ENCODE results near the gene BRINP3. TPM values are rescaled to one million over a fixed set of nuclear protein-coding genes. Genes with fewer than 3 reads are reported as not detected.

BRINP3 gene
- total RNA-seq, 1 donor = under 0.01 TPM

DNA sequence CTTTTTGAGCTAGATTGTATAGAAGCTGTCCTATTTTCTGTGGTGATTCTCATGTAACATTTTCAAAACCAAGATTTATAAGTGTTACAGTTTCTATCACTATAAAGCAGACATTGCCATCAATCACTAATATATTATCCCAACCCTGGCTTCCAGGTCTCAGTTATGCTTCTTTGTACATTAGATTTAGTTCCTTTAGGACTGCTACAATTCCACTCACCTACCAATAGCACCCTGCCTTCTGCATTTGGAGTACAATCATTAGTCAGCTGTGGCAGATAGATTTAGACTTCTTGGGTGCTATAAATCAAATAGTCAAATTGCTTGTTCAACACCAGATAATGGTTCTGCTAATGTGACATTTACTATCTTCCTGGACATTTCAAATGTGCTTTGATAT lies 281.6 kb downstream of the BRINP3 start:
- DNase-seq (ENCODE audit: low read depth in 2 of 3, low spot score in 2 of 3) = no peak

DNA sequence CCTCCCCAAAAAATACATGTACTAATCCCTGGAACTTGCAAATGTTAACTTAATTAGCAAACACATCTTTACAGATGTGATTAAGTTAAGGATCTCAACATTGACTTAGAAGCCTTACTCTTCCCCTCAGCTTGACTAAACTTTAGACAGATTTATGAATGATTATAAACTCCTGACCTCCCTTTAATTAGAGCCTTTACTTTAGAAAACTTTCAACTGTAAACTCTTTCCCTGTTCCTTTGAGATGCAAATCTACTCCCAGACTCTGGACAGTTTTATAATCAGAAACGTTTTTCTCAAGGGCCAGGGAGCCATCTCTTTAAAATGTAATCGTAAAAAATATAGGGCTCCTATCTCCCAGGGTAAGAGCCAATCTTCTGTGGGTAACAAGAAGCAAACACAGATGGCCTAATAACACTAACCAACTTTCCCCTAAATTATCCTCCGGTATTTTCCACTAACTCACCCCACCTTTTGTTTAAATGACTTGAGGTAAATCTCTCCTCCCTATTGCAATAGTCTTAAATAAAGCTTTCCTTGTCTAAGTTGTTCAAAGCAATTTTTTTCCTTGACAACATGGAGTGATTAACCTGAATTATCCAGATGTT lies 284.1 kb downstream of the BRINP3 start:
- DNase-seq (ENCODE audit: low read depth in 2 of 3, low spot score in 2 of 3) = no peak

DNA sequence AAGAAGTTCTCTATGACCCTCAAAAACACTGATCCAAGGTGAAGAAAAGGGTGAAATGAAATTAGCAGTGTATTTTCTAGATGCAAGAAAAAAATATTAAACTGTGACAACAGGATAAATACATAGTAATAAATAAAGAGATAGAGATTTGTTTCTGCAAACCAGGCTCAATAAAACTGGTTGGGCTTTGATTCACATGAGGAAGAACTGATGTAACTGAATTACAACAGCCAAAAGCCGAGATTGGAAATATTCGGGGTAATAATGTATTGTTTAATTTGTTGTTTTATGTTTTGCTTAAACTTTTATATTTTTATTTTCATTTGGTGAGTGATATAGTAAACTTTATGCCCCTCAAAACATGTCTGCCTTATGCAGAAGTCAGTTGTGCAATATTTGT lies 285.0 kb downstream of the BRINP3 start:
- no peak for DNase-seq (ENCODE audit: low read depth in 2 of 3, low spot score in 2 of 3)

DNA sequence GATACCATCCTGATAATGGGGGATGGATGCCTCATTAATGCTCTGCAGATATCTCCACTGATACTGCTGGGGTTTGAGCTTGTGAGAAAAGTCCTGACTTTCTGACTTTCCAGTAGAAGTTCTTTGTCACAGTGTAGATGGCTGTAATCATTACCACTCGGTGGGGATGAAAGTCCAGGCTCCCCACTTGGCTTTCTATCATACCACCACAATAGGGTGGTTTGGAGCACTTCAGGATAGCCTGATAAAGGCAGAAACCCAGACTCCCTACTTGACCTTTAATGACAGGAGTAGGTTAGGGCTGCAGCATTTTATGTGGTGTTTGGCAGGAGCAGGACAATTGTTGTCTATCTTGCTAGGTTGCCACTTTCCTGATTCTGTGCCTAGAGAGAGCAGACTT lies 294.1 kb downstream of the BRINP3 start:
- no peak for DNase-seq (ENCODE audit: low read depth in 2 of 3, low spot score in 2 of 3)

DNA sequence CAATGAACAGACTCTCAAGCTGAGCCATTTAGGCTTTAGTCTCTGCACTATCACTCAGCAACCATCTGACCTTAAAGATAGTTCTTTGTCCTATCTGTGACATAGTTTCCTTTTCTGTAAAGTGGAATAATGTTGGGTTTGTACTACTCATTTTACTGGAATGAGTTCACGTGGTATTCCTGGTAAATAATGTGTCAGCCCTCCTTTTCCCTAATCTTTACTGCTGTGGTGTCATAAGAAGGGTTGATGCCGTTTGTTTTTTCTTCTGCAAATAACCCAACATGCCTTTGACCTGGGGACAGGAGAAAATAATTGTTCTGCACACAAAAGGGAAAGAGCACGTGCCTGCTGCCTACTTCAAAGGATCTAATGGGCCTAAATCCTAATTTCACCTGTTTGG lies 297.8 kb downstream of the BRINP3 start:
- no peak for DNase-seq (ENCODE audit: low read depth in 2 of 3, low spot score in 2 of 3)

DNA sequence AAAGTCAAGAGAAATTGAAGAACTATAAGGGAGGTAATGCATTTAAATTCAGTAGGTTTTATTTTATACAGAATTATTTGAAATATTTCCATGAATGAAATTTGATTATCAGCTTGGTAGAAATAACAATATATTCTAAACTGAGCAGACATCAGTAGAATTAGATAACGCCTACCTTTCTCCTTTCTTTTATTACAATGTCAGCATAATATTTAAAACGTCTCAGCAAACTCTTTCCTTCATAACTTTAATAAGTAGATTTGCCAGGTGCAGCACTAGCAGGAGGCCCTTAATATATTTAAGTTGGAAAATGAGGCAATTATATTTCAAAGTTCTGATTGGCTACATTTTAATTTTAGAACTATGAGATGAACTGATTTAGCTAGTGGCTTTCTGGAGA lies 298.8 kb downstream of the BRINP3 start:
- DNase-seq (ENCODE audit: low read depth in 2 of 3, low spot score in 2 of 3) = no peak

DNA sequence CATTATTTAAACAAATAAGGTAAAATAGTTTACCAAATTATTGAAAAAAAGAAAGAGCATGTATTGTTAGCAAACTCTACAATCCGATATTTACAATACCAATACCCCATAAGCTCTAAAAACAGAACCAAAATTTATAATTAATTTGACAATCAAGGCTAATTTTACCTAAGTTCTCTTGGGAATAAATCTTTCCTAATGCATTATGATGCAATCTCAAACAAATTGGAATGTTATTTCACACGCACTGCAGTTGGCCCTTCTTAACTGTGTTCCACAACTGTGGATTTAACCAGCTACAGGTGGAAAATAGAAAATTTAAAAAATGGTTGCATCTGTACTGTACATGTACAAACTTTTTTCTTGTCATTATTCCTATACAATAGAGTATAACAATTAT lies 300.1 kb downstream of the BRINP3 start:
- DNase-seq (ENCODE audit: low read depth in 2 of 3, low spot score in 2 of 3) = no peak

DNA sequence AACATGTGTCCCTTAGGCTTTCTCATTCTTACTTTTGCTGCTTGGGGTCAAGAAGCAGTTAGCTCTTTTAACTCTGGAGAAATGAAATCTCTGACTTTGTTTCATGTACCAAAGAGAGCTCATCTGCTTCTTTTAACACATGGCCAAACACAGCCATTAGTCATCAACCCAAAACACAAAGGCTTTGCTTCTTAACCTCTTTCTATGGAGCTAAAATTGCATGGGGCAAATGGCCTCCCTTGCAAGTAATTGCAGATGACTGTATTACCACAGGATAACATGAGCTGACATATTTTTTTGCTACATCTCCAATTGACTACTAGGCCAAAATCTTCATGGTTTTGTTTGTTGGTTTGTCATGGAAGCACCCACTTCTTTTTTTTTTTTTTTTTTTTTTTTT lies 300.9 kb downstream of the BRINP3 start:
- no peak for DNase-seq (ENCODE audit: low read depth in 2 of 3, low spot score in 2 of 3)

DNA sequence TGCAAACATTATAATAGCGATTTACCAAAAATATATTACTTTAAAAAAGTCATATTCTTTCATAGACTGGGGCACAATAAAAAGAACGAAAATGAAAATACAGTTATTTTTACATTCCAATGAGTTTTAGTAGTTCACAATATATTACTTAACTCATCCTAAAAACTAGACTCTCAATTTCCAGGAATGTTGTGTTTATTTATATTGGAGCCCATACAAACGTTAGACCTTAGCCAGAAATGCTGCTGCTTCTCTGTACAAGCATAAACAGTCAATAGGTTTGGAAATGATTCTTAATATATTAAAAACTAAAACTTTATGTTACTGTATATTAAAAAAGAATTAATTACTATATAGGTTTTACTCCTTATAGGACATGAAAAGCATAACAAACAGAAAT lies 302.3 kb downstream of the BRINP3 start:
- DNase-seq (ENCODE audit: low read depth in 2 of 3, low spot score in 2 of 3) = no peak

DNA sequence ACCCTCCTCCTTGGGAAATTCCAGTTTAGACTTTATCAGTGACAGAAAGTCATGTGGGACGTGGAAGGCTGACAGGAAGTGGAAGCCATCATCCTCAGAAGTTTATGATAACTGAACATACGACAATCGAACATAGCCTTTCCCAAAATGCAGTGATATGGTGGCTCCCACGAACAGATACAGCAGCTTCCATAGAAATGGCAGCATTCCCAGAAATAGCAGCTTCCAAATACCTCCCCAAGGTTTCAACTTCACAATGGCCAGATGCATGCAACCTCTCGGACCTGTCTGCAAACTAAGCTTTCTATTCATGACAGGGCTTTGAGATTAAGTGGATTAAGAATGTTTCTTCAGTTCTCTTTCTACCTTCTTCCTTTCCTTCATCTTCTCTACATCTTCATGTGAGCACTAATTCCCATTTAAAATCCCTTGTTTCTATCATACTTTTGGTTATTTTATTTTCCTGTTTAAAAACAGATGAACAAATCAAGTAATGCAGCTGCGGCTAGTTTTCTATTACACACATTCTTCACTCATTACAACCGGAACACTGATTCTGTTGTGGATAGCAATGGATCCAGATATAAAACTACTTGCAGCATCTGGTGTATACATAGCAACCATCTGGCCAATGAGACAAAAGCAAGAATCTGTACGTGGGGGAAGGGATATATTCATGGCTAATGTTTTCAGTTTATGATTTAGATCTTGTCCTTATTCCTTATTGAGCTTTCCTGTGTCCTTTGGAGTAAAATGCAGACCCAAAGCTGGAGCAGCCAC lies 304.8 kb downstream of the BRINP3 start:
- no peak for DNase-seq (ENCODE audit: low read depth in 2 of 3, low spot score in 2 of 3)

DNA sequence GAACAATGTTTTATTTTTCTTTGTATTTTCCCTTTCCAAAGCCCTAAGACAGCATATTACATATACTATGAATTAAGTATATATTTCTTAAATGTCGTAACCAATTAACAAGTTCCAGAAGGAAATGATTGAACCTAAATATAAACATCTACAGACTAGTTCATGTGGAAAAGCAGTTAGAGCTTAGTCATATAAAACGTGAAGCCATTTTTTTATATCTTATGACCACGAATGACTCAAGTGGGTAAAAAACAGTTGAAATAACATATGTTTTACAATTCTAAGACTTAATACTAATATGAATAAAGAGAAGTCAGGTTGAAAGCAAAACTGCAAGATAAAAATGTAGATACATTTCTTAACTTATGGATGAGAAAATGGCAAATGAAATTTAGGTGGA lies 307.3 kb downstream of the BRINP3 start:
- DNase-seq (ENCODE audit: low read depth in 2 of 3, low spot score in 2 of 3) = no peak

DNA sequence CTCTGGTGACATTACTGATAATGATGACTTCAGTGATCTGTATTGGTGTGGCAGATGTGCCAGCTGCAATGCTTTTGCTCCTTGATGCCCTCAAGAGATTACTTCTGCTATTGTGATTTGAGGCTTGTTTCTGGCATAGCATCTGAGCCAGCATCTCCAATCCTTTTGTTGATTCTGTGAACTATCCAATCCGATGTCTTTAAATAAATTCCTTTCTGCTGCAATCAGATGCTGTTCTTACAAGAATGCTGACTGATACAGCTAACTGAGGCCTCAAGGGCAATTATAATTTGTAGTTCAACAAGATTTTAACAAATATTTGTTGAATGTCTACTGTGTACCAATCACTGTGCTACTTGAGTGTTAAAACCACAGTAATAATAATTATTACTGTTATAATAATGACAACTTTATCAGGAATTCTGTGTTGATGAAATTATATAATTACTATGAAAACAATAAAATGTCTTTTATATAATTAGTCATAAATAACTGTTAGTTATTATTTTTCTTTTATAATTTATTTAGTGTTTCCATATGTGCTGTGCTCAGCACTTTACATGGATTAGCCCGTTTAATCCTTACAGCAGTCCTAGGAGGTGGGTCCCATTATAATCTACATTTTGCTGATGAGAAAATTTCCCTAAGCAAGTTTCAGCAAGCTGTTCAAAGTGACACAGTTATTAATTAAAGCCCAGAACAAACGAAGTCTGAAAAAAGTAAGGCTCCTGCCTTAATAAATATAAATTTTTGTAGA lies 308.2 kb downstream of the BRINP3 start:
- no peak for DNase-seq (ENCODE audit: low read depth in 2 of 3, low spot score in 2 of 3)

DNA sequence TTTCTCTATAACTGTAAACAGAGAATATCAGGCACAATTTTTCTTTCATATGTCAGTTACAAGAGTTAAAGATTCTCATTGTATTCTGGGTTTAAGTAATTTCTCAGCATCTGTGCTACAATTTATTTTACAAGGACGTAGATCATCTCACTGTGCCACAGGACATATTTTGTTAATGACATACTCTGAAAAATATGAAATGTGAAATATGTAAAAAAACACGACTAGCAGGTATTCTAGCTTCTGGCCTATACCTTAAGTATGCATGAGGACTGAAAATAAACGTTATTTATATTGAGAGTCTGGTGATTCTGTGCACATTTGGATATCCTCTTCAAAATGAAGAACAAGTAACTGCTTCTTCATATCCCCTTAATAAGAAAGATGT lies 308.8 kb downstream of the BRINP3 start:
- DNase-seq (ENCODE audit: low read depth in 2 of 3, low spot score in 2 of 3) = no peak

DNA sequence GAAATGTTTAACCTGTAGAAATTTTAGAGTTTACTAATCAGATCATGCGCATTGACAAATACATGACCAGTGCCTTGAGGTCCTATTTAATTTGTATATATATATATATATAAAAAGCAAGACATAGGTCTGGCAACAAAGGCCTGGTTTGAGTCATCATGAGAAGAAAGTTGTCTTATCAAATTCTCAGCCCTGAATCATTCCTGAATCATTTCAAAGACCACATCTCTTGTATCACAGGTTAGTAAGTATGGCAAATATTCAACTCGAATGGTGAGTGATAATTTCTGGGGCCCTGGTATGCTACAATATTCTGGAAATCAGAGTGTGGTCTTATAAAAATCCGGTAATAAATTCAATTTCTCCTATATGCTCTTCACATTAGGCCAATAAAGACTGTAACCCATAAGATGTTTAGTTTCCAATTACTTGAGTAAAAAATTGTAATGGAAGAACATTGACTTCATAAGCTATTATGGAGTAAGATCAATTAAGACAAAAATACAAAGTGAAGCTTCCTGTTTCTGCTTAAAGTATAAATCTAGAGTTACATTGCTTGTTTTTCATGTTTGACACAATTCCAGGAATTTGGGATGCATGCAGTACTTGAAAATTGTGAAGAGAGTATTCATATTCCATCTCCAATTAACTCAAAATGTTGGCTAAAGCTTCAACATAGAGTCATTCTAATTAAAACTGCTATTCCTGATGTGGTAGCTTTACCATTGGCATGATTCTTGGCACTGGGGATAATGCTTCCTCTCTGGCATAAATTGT lies 309.4 kb downstream of the BRINP3 start:
- DNase-seq (ENCODE audit: low read depth in 2 of 3, low spot score in 2 of 3) = no peak

DNA sequence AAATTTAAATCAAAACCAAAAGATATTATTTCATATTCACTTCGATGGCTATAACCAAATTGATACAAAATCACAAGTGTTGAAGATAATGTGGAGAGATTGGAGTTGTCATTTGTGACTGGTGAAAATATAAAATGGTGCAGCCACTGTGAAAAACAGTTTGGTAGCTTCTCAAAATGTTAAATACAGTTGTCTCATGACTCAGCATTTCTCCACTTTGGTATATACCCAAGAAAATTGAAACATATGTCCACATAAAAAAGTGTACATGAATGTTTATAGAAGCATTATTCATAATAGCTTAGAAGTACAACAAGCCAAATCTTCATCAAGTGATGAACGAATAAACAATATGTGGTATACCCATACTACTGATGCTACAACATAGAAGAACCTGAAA lies 318.5 kb downstream of the BRINP3 start:
- DNase-seq (ENCODE audit: low read depth in 2 of 3, low spot score in 2 of 3) = no peak

DNA sequence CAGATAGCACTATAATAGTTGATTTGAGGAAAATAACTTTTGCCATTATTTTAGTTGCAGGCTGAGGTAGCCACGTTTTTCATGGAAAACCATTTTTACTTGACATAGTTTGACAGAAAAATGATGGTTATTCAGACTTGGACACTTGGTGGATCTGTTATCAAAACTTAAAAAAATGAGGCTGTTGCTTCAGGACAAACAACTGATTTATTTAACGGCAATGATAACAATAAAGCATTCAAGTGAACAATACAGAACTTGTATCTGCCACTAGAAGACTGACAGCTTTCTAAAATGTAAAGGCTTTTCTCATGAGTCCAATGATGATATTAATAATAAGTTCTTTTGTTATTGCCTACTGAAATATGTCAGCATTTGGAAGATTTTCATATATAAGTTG lies 322.9 kb downstream of the BRINP3 start:
- no peak for DNase-seq (ENCODE audit: low read depth in 2 of 3, low spot score in 2 of 3)

DNA sequence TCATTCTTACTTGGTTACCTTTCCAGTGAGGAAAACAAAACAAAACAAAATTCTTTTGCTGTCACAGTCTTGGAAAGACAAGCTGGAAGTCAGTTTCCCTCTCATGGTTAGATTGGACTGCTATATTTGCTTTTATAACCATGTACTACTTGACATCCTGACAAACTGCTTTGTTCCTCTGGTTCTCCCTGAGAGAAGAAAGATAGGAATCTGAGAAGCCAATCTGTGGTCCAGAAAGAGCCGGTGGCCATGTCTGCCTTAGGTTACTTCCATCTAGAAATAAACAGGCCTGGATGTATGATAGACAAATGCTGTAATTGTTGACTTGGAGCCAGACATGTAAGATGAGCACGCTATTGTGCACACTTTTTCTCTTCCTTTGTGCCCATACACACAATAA lies 330.0 kb downstream of the BRINP3 start:
- no peak for DNase-seq (ENCODE audit: low read depth in 2 of 3, low spot score in 2 of 3)

DNA sequence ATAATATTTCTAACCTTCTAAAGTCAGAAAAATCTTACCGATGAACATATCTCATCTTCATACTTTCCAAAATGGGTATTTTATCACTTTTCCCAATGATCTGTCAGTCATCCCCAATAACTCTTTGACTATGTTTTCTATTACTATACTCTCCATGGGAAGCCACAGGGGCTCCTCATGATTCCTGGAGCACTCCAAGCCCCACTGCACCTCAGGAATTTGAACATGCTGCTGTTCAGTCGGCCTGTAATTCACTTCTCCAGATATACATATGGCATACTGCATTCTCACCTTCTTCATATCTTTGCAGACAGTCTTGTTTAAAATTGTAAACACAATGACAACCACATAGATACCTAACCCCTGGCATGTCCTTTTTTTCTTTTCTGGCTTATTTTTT lies 333.0 kb downstream of the BRINP3 start:
- no peak for DNase-seq (ENCODE audit: low read depth in 2 of 3, low spot score in 2 of 3)

DNA sequence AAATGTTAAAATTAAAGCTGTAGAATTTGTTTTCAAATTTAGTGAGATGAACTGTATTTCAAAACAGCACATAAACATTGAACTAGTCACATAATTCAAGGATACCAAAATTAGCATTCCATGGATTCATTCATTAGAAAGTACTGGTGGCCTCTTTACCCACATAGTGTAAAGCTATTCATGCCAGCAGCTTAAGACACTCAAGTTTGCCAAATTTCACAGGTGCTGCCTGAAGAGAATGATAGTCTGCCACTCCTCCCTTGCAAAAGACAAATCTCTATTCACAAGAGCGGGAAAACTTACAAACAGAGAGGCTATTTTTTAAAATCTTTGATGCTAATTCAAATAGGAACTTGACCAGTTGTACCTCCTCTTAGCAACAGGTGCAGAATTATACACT lies 337.0 kb downstream of the BRINP3 start:
- no peak for DNase-seq (ENCODE audit: low read depth in 2 of 3, low spot score in 2 of 3)

DNA sequence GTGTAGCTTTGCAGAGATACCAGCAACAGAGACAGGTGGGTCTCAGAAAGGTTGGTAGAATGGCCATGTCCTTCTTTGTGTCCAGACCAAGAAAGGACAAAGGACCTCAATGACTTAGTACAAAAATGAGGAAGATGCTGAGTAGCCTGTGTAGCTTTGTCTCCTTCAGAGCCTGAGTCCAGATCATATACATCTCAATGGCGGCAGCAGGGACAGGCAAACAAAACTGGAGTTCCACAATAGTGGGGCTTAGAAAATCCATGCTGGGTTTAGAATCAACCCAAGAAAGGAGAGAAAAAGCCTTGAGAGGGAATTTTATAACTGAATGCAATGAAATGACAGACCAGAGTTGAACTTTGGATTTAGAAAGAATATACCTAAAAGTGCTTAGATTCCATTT lies 339.0 kb downstream of the BRINP3 start:
- no peak for DNase-seq (ENCODE audit: low read depth in 2 of 3, low spot score in 2 of 3)

DNA sequence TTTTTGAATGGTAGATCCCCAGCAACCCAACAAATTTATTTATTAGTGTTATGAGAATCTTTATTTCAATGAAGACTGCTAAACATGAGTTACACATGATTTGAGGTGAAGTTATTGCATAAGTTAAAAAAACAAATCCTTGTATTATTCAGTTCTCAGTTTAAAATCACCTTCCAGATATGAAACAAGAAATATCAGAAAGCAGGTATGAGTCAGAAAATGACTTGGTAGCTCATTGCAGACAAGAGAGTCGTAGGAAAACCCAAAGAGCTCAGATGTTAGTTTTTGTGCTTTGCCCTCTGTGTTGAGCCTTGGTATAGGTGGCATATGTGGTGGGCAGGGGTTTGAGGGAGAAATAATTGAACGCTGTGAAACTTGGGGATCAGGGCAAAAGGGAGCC lies 339.4 kb downstream of the BRINP3 start:
- DNase-seq (ENCODE audit: low read depth in 2 of 3, low spot score in 2 of 3) = no peak
